Stimulated activated CD4-positive, alpha-beta T cell treated with anti-CD3 and anti-CD28 coated beads, Interleukin-2, amount 100 ng/mL, for 4 hours (primary cell): Measurements from ENCODE around the gene SIDT1.
A peak's percentile ranks its signal among the peaks of the same experiment; 100 is the strongest.

Source experiments
- DNase-seq: peaks from one replicate; pipeline ENCODE4 v3.0.0-alpha.2; 2020; ENCODE audit warnings: low read depth

Gene SIDT1

DNA sequence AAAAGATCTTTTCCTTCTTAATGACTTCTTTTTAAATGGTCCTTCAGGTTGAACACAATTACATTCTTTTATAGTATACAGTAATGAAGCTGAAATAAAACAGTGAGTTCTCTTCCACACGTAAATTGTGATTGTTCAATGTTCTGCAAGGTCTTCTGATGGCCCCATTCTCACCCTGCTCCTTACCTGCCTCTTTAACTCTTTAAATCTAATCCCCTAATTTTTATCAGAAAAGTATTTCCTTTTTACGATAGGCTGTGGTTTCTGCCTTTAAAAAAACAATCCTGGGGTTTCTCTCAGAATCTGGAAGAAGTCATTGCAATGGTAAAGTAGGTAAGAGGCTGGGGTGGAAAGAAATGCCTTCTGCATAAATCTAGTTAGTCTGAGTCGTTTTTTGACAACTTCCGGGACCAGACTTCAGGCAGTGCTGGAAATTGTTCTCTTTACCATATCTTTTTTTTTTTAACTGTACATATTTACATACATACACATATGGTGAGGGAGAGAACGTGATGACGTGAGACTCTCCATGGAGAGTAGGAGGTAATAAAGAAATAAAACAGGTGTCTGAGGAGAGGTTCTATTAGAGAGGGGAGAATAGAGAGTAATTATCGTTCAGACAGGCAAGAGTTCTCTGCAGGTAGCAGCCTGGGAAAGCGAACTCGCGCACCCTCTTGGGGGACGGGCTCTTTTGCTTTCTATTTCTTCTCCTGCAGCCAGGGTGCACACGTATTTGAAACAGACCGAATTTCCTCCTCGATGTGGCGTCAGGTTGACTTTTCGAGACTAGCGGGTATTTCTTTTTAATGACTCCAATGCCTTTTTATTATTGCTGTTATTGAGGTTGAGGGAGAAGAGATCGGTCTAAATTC lies at the start of gene SIDT1:
SIDT1 (plus strand) TSS at position 730 of the 872 bp plus-strand sequence. CDS start 467 bp downstream, outside the sequence.
- DNase-seq, result peak; percentile 66

DNA sequence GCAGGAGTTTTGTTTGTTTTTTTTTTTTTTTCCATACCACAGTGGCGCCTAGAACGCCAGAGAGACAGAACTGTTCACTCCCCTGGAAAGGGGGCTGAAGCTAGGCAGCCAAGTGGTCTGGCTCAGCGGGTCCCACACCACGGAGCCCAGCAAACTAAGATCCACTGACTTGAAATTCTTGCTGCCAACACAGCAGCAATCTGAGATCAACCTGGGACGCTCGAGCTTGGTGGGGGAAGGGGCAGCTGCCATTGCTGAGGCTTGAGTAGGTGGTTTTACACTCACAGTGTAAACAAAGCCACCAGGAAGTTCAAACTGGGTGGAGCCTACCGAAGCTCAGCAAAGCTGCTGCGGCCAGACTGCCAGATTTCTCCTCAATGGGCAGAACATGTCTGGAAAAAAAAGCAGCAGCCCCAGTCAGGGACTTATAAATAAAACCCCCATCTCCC lies 47.2 kb upstream of the SIDT1 start:
- DNase-seq, result no peak

DNA sequence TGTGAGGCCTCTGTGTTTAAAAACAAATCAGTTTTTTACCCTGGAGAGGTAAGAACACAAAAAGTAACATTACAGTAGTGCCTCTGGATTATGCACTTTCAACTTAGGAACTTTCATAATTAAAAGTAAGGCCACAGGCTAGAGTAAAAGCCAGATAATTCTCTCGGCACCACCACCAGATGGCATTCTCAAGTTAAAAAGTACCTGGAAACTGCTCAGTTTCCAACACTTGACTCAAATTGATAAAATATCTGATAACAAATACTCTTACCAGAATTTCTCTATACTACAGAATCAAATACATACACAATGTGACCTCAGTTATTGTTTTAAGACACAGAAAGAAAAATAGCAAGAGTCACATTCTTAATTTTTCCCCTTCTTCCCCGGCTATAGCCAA lies 37.3 kb upstream of the SIDT1 start:
- no peak for DNase-seq

DNA sequence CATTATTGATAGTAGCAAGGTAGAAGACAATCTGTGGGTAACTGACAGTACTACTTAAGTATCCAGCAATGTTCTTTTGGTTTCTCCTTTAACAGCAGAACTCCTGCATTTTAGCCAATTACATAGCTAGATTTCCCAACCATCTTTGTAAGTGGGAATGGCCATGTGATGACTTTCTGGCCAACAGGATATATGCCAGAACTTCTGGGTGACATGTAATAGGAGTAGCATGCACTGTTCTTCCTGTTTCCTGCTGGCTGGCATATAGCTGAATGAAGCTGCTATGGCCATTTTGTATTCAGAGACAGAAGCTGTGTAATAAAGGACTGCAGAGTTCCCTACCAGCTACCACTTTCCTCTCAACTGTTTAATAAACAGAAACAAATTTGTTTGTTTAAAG lies 35.4 kb upstream of the SIDT1 start:
- no peak for DNase-seq

DNA sequence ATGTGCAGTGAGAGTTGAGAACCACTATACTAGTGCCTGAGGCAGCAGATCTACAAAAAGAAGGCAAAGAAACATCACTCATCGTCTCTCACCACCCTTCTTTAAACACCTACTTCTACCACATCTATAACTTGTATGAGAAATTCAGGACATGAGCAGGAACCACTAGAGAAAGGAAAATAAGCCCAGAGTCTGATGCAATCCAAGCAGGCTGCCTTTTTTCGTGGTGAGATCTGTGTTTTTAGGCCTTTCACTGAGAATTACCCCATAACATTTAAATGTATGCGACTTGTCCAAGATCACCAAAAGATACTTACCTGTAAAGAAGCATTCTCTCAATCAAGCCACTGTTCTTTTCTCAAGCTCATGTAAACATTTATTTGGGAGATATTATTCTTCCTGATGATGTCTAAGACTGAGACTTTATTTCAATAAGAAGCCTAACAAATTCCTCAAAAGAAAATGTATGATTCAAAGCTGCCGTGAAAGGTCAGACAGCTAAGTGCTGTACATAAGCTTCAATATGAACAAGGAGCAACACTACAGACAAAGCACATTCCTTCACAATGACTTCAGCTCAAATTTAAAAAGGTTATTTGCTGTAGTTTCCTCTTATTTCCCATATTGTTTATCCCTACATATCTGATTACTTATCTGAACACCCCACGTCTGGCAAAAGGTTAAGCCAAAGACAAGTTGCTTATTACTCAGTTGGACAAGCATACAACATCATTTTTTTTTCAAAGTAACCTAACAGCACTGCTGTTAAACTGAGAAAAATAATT lies 33.9 kb upstream of the SIDT1 start:
- no peak for DNase-seq

DNA sequence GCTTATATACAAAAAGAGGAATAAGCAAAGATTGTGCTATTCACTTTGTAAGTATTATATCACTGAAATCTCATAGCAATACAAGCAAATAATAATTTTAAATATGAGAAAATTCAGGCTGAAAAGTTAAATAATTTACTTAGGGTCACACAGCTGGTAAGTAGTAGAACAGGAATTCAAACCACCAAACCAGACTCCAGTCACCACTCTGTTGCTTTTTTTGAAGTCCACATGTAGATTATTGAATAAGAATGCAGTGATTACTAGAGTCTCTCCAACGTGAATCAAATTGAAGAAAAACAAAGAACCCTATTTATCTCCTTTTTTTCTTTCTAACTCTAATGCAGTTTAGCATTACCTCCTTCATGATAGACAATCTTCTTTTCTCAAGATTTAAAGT lies 33.3 kb upstream of the SIDT1 start:
- DNase-seq, result no peak

DNA sequence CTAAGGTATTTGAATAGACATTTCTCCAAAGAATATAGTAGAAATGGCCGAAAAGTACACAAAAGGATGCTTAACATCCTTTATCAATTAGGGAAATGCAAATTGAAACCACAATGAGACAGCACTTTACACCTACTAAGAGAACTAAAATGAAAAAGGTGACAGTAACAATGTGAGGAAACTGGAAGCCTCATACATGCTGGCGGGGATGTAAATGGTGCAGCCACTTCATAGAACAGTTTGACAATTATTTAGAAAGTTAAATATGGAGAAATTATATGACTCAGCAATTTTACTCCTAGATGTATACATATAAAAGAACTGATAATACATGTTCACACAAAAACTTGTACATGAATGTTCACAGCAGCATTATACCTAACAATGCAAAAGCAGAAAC lies 30.8 kb upstream of the SIDT1 start:
- DNase-seq, result no peak

DNA sequence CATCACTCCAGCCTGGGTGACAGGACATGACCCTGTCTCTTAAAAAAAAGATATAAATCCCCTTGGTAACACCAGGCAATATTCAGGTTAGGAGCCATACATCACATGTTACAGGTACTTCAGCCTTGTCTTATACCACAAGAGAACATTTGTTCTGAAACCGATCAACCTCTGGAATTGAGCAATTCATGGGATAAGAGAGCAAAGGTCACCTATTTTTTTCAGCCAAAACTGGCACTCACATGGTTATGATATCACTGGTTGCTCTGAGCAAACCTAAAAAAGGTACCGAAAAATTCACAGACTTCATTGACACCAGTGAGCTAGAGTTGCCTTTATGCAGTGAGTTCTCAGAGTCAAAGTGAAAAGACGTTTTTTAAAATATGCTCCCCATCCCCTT lies 26.5 kb upstream of the SIDT1 start:
- DNase-seq, result no peak

DNA sequence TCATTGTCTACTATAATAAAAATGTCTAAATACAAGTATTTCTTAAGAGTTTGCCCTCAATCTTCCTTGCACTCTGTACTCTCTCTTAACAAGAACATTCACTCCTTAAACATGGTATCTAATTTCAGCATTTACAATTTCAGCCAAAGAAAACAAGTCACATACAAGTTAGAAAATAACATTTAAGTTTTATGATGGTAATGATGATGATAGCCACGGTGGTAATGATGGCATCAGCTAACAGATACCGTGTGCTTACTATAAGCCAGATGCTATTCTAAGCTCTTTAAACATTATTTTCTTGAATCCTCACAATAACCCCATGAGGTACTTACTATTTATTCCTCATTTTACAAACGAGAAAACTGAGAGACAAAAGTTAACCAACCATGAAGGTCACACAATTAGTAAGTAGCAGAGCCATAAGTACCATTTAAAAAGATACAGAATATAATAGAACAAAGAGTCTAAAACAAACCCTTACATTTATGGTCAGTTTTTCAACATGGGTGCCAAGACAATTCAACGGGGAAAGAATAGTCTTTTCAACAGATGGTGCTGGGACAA lies 24.8 kb upstream of the SIDT1 start:
- no peak for DNase-seq

DNA sequence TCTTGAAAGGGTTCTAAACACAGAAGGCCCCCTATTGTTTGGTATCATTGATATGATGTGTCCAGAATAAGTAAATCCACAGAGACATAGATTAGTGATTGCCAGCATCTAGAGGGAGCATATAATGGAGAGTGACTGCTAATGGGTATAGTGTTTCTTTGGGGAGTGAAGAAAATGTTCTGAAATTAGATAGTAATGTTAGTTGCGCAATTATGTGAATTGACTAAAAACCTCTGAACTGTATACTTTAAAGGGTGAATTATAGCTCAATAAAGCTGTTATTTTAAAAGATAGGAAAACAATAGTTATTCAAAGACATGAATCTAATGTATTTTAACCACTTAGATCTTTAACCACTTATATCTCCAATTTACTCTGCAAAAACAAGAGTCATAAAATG lies 23.4 kb upstream of the SIDT1 start:
- DNase-seq, result no peak

DNA sequence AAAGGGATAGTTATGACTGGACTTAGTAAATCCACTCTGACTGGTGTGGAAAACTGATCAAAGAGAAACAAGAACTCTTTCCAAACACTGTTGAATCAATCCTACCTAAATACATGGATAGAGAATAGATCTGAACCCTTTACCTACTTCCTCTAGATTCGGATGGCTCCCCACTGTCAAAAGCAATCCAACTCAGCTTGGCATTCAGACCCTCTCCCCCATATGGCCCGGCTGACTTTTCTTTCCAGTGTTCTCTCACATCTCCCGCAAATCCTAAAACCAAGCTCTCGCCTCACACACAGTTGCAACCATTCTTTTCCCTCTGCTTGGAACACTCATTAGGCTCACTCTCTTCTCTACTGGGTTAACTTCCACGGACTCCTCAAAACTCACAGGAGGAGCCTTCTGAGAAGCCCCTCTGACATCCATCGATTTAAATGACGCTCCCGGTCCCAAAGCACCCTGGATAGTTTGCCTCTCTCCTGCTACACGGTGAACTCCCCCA lies 18.0 kb upstream of the SIDT1 start:
- DNase-seq, result no peak

DNA sequence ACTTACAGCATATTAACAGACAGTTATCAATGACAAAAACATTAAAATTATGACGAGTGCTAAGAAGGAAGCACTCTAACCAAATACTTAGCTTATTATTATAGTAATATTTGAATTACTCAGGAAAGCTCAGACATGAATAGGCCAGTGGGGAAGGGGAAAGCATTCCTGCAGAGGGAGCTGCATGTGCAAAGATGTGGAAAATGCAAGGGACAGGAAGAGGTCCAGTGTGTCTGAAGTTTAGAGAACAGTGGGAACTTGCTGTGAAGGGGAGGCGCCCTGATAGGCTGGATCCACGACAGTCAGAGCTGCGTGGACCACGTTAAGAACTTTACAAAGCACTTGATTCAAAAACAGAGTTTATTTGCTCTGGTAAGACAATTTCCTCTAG lies 16.2 kb upstream of the SIDT1 start:
- DNase-seq, result no peak

DNA sequence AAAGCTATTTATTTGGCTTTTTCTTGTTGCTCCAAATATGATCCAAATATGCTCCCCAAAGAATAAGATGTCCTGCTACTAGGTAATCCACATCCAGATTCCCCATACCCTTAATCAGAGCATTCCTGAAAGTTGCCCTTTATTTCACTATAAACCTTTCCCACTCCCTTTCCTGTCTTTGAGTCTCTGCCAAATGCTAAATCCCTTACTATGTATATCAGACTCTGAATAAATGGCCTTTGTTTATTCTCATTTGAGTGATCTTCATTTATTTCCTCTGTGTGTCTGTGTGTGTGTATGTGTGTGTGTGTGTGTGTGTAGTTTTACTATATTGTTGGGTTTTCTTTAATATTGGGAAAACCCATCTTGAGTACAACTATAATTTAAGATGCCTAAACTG lies 10.4 kb upstream of the SIDT1 start:
- DNase-seq, result no peak

DNA sequence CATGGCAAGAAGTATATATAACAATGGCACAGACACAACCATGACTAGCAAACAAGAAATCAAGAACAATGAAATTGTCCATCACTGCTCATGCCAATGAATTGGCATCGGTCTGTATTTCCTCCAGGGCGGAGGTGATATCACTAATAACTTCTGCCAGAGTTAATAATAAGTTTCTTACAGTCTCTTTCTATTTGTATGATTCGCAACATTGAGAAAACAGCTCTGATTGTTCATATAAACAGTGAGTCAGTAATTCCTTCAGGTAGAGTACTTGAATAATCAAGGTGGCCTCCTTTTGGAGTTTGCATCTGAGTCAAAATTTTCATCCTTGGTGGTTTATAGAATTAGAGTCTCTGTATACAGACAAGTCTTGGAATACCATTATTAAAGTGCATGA lies 9.1 kb upstream of the SIDT1 start:
- no peak for DNase-seq

DNA sequence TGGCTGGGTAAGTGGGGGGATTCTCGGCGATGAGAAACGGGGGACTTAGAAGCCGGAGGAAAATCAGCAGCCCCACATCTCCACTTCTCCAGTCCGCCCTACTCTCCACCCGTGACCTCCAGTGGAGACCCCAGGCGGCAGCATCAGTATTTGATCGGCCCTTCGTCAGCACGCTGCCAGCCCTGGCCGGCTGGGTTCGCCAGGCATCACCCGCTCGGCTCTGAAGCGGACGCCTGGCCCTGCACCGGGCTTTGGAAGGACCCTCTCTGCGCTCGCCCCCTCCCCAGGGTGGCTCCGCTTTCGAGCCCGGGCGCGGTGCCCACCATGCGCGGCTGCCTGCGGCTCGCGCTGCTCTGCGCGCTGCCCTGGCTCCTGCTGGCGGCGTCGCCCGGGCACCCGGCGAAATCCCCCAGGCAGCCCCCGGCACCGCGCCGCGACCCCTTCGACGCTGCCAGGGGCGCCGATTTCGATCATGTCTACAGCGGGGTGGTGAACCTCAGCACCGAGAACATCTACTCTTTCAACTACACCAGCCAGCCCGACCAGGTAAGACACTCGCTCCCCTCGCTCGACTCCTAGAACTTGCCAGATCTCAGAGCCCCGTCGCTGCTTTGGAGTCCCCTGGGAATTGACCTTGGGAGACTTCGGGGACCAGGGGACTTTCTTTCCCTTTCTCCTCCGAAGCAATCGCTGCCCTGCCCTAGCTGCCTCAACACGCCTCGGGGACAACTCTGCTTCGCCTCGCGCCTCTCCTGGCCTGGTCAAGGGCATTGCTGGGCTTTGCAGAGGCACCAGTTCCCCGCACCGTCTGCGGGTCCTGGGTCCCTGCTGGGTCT lies 561 bp downstream of the SIDT1 start:
- DNase-seq, result peak; percentile 30

DNA sequence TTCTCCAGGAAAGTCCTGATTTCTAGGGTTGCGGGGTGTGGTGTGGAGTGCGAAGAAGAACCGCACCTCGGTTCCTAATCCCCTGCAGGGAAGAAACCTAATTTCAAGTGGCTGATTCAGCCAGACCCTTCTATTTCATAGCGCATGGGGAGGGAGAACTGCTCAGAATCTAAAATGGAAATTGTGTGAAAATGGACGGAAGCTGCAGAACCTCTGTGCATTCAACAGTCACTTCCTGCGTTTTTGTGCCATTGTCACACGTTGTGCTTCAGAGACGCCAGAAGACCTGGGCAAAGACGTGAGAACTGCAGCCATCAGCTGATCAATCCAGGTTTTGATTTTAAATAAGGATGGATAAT lies 1.2 kb downstream of the SIDT1 start:
- no peak for DNase-seq

DNA sequence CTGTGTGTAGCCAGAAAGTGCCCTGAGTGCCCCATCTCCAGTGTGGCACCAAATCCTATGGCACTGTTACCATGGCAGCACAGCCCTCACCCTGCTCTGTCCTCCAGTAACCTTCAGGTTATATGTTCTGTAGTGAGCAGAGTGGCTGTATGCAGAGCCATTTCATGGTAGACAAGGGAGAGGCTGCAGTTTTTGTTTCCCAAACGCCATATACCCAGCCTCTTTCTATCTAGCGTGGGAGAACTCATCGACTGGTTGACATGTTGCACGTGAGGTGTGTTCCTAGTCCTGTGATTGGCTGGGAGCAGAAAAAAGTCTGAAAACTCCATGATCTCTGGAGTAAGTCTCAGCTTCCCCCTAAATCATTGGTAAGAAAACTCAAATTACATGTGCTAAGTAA lies 2.0 kb downstream of the SIDT1 start:
- no peak for DNase-seq

DNA sequence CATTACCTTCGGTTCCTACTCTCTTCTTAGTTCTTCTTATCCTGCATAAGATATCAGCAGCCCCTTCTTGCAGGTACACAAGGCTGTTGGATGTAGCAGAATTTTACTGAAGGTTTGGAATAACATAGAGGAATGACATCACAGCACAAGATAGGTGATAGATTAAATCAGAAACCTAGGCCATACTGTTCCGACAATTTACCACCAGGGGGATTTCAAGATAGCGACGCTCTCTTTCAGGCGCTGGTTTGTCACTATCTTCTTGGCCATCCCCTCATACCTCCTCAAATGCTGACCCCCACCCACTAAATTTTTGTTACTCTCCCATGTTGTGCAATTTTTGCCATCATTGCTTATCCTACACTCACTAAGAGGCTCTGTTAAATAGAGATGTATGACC lies 3.5 kb downstream of the SIDT1 start:
- no peak for DNase-seq

DNA sequence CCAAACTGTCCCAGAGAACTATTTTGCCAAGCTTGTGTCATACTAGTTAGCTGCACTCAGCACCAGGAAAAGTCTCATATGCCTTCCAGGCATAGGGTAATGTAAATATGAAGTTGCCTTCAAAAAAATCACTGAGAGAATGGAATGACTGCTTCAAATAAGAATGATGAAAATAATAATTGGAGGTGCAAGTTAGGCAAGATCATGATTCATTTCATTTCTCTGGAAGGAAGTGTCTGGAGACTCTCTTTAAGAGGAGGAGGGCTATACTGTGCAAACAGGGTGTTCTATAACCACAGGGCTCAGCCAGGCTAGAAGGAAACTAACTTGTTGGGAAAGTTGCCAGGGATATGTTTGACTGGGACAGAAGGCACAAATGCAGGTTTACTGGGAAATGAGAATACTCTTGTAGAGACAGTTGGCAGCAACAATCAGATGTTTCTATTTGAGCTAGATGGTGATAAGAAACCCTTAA lies 4.3 kb downstream of the SIDT1 start:
- no peak for DNase-seq

DNA sequence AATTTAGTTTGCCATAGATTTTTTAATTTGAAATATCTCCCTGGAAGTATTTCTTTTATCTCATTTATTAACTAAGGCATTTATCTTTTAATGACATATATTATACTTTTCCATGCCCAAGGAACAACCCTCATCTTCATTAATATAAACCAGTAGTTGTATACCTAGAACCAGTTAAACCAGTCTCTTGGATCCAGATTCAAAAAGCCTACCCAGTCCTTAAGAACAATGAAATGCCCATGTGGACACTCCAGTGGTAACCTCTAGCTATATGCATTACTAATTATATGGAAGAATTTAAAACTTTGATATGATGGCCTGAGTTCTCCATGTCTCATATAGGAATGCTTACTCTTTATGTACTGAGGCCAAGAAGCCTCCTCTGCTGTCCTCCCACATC lies 4.8 kb downstream of the SIDT1 start:
- no peak for DNase-seq

DNA sequence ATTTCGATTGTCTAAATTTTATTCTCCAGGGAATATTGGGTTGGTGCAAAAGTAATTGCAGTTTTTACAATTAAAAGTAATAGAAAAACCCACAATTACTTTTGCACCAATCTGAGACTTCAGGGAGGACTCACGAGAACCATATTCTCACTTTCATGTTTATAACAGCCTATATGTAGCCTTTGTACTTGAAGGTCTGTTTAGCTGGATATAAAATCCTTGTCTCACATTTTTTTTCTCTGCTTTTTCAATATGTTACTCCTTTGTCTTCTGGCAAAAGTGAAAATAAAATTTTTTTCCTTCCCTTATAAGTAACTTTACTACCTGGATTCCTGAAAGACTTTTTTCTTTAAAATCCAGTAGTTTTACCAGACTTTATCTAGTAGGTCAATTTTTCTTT lies 9.2 kb downstream of the SIDT1 start:
- no peak for DNase-seq

DNA sequence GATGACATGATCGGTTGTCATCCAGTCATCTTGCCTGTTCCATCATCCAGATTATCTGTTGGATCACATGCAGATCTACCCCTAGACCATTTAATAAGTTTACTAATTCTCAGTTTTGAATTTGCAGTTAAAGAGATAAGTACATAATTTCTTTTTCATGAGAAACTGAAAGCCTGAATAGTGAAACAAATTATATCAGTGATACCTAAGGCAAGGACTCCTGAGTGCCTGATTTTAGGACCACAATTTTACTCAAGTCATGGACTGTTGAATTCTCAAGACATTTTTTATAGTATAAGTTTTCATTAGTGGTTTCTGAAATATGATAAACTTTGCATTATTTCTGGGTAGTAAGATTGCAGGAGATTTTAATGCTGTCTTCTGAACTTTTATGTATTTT lies 13.2 kb downstream of the SIDT1 start:
- no peak for DNase-seq
